HEK293 (cell line): ENCODE data around the gene DDX17.
A peak's percentile ranks its signal among the peaks of the same experiment; 100 is the strongest.

Source experiments
- ELK4 ChIP-seq: IDR thresholded peaks from 2 replicates; pipeline ENCODE4 v1.6.1; 2011; ENCODE audit warnings: mild to moderate bottlenecking, low read depth, low read length, borderline replicate concordance
- GFI1B ChIP-seq: fragments of 450-650 bp; formaldehyde crosslinking; IDR thresholded peaks from 2 replicates; pipeline ENCODE4 v1.5.1; 2016; ENCODE audit warnings: missing biosample characterization, missing genetic modification characterization
- HOXA7 ChIP-seq: sonication (generic); formaldehyde crosslinking; IDR thresholded peaks from 2 replicates; pipeline ENCODE4 v1.8.1; 2022; ENCODE audit warnings: missing genetic modification reagents, borderline replicate concordance
- HOXC10 ChIP-seq: sonication (generic); formaldehyde crosslinking; IDR thresholded peaks from 2 replicates; pipeline ENCODE4 v1.8.1; 2023; ENCODE audit warnings: mild to moderate bottlenecking, missing genetic modification reagents
- OVOL3 ChIP-seq: fragments of 450-650 bp; formaldehyde crosslinking; IDR thresholded peaks from 2 replicates; pipeline ENCODE4 v1.5.1; 2016; ENCODE audit warnings: missing biosample characterization, missing genetic modification characterization
- PRDM4 ChIP-seq: fragments of 450-650 bp; formaldehyde crosslinking; IDR thresholded peaks from 2 replicates; pipeline ENCODE4 v1.5.1; 2017; ENCODE audit warnings: missing biosample characterization, missing genetic modification characterization
- RBAK ChIP-seq: fragments of 450-650 bp; formaldehyde crosslinking; IDR thresholded peaks from 2 replicates; pipeline ENCODE4 v1.5.1; 2016; ENCODE audit warnings: missing biosample characterization, missing genetic modification characterization
- REPIN1 ChIP-seq: fragments of 450-650 bp; formaldehyde crosslinking; IDR thresholded peaks from 2 replicates; pipeline ENCODE4 v1.5.1; 2017; ENCODE audit warnings: missing biosample characterization, missing genetic modification characterization, low read depth
- SP7 ChIP-seq: fragments of 450-650 bp; formaldehyde crosslinking; IDR thresholded peaks from 2 replicates; pipeline ENCODE4 v1.5.1; 2016; ENCODE audit warnings: missing biosample characterization, missing genetic modification characterization
- YY1 ChIP-seq: fragments of 450-650 bp; formaldehyde crosslinking; IDR thresholded peaks from 2 replicates; pipeline ENCODE4 v1.5.1; 2018; ENCODE audit warnings: missing biosample characterization, missing genetic modification characterization
- ZBTB17 ChIP-seq: fragments of 450-650 bp; formaldehyde crosslinking; IDR thresholded peaks from 2 replicates; pipeline ENCODE4 v1.5.1; 2016; ENCODE audit warnings: missing biosample characterization, missing genetic modification characterization
- ZBTB8A ChIP-seq: fragments of 450-650 bp; formaldehyde crosslinking; IDR thresholded peaks from 2 replicates; pipeline ENCODE4 v1.5.1; 2016; ENCODE audit warnings: missing biosample characterization, missing genetic modification characterization
- ZEB2 ChIP-seq: fragments of 450-650 bp; formaldehyde crosslinking; IDR thresholded peaks from 2 replicates; pipeline ENCODE4 v1.5.1; 2016; ENCODE audit warnings: missing biosample characterization, missing genetic modification characterization
- ZFHX2 ChIP-seq: fragments of 450-650 bp; formaldehyde crosslinking; conservative IDR thresholded peaks from 2 replicates; pipeline ENCODE4 v1.5.1; 2016; ENCODE audit warnings: missing biosample characterization, missing genetic modification characterization
- ZNF121 ChIP-seq: fragments of 450-650 bp; formaldehyde crosslinking; IDR thresholded peaks from 2 replicates; pipeline ENCODE4 v1.5.1; 2016; ENCODE audit warnings: missing biosample characterization, missing genetic modification characterization
- ZNF174 ChIP-seq: fragments of 450-650 bp; formaldehyde crosslinking; IDR thresholded peaks from 2 replicates; pipeline ENCODE4 v1.5.0; 2017; ENCODE audit warnings: missing biosample characterization, mild to moderate bottlenecking, missing genetic modification characterization
- ZNF274 ChIP-seq, 2 experiments: fragments of 200-500 bp in 1 of 2; fragments of 450-650 bp in 1 of 2; sonication (Bioruptor generic) in 1 of 2; formaldehyde crosslinking in 1 of 2; IDR thresholded peaks; 2 replicates each; pipeline versions ENCODE4 v1.5.1 to v1.6.1; 2014 to 2016; ENCODE audit warnings: borderline replicate concordance in 1 of 2, inconsistent platforms in 1 of 2, low read length in 1 of 2, missing biosample characterization in 1 of 2, missing genetic modification characterization in 1 of 2
- ZNF292 ChIP-seq: fragments of 450-650 bp; formaldehyde crosslinking; IDR thresholded peaks from 2 replicates; pipeline ENCODE4 v1.5.1; 2016; ENCODE audit warnings: low read depth, missing biosample characterization, missing genetic modification characterization, borderline replicate concordance
- ZNF324 ChIP-seq: fragments of 450-650 bp; formaldehyde crosslinking; IDR thresholded peaks from 2 replicates; pipeline ENCODE4 v1.5.1; 2016; ENCODE audit warnings: missing biosample characterization, missing genetic modification characterization
- ZNF350 ChIP-seq: fragments of 450-650 bp; formaldehyde crosslinking; IDR thresholded peaks from 2 replicates; pipeline ENCODE4 v1.5.0; 2017; ENCODE audit warnings: missing biosample characterization, mild to moderate bottlenecking, missing genetic modification characterization
- ZNF514 ChIP-seq: fragments of 450-650 bp; formaldehyde crosslinking; IDR thresholded peaks from 2 replicates; pipeline ENCODE4 v1.5.1; 2016; ENCODE audit warnings: missing biosample characterization, missing genetic modification characterization
- ZNF544 ChIP-seq: fragments of 450-650 bp; formaldehyde crosslinking; IDR thresholded peaks from 2 replicates; pipeline ENCODE4 v1.5.0; 2017; ENCODE audit warnings: missing biosample characterization, missing genetic modification characterization
- ZNF558 ChIP-seq: fragments of 450-650 bp; formaldehyde crosslinking; IDR thresholded peaks from 2 replicates; pipeline ENCODE4 v1.5.1; 2016; ENCODE audit warnings: missing biosample characterization, missing genetic modification characterization
- ZNF560 ChIP-seq: fragments of 450-650 bp; formaldehyde crosslinking; IDR thresholded peaks from 2 replicates; pipeline ENCODE4 v1.5.1; 2017; ENCODE audit warnings: missing biosample characterization, missing genetic modification characterization, borderline replicate concordance
- ZNF623 ChIP-seq: fragments of 450-650 bp; formaldehyde crosslinking; IDR thresholded peaks from 2 replicates; pipeline ENCODE4 v1.5.1; 2016; ENCODE audit warnings: missing biosample characterization, missing genetic modification characterization
- ZNF677 ChIP-seq: fragments of 450-650 bp; IDR thresholded peaks from 2 replicates; pipeline ENCODE4 v1.5.0; 2018; ENCODE audit warnings: missing biosample characterization, mild to moderate bottlenecking, missing genetic modification characterization, moderate library complexity
- ZNF701 ChIP-seq: fragments of 450-650 bp; formaldehyde crosslinking; IDR thresholded peaks from 2 replicates; pipeline ENCODE4 v1.5.1; 2016; ENCODE audit warnings: missing biosample characterization, missing genetic modification characterization
- ZNF76 ChIP-seq: fragments of 450-650 bp; formaldehyde crosslinking; IDR thresholded peaks from 2 replicates; pipeline ENCODE4; 2016; ENCODE audit warnings: low read depth, missing biosample characterization, missing genetic modification characterization, borderline replicate concordance
- ZNF768 ChIP-seq: fragments of 450-650 bp; formaldehyde crosslinking; IDR thresholded peaks from 2 replicates; pipeline ENCODE4 v1.5.1; 2018; ENCODE audit warnings: missing biosample characterization, mild to moderate bottlenecking, missing genetic modification characterization
- ZNF837 ChIP-seq: fragments of 450-650 bp; formaldehyde crosslinking; IDR thresholded peaks from 2 replicates; pipeline ENCODE4 v1.5.1; 2016; ENCODE audit warnings: missing biosample characterization, missing genetic modification characterization
- TF ChIP-seq, protein P1 (sequence below): fragments of 450-650 bp; formaldehyde crosslinking; optimal IDR thresholded peaks from 2 replicates; pipeline ENCODE3; 2016; ENCODE audit warnings: missing biosample characterization, mild to moderate bottlenecking, missing genetic modification characterization
- TF ChIP-seq, protein P2 (sequence below): fragments of 450-650 bp; formaldehyde crosslinking; IDR thresholded peaks from 2 replicates; pipeline ENCODE4; 2016; ENCODE audit warnings: missing biosample characterization, missing genetic modification characterization
- TF ChIP-seq, protein P3 (sequence below): fragments of 450-650 bp; formaldehyde crosslinking; IDR thresholded peaks from 2 replicates; pipeline ENCODE4 v1.5.1; 2016; ENCODE audit warnings: missing biosample characterization, missing genetic modification characterization

Gene DDX17

DNA sequence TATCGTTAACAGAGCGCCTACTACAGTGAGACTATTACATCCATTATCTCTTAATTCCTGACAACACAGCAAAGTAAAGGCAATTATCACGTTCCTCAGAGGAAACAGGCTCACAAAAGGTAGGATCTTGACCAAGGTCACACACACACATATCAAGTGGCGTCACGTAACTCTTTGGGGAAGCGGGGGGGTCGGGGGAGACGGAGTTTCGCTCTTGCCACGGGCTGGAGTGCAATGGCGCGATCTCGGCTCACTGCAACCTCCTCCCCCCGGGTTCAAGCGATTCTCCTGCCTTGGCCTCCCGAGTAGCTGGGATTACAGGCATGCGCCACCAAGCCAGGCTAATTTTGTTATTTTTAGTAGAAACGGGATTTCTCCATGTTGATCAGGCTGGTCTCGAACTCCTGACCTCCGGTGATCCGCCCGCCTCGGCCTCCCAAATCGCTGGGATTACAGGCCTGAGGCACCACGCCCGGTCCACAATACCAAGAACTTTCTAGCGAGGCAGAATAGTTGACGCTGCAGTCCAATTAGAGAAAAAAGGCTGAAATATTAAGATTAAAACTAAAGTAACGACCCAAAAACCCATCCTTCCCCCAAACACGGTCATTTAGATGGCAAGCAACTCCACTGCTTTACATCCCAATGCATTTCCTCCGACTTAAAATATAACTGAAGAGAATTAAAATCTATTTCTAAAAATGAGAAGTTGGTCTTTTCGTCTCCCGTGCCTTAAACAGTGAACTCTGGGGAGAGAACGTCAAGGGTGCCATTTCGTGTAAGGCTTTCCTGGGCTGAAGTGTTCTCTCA, 1.2 kb downstream of the DDX17 start (continued):
- TF ChIP-seq, protein P1, sequence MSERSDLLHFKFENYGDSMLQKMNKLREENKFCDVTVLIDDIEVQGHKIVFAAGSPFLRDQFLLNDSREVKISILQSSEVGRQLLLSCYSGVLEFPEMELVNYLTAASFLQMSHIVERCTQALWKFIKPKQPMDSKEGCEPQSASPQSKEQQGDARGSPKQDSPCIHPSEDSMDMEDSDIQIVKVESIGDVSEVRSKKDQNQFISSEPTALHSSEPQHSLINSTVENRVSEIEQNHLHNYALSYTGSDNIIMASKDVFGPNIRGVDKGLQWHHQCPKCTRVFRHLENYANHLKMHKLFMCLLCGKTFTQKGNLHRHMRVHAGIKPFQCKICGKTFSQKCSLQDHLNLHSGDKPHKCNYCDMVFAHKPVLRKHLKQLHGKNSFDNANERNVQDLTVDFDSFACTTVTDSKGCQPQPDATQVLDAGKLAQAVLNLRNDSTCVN (tag by site-specific recombination): peak; percentile 34
- no peak for TF ChIP-seq ZNF292 (tag by site-specific recombination)
- TF ChIP-seq RBAK (tag by site-specific recombination): no peak
- no peak for TF ChIP-seq ZNF768 (tag by site-specific recombination)
- TF ChIP-seq ZBTB17 (tag by site-specific recombination): peak; percentile 58; the same call in 1 of the 2 replicates
- TF ChIP-seq HOXC10 (CRISPR knock-in tag): no peak
- TF ChIP-seq ZNF174 (tag by site-specific recombination): no peak
- TF ChIP-seq ZNF121: peak; percentile 86; the same call in 1 of the 2 replicates
- 0 out of 2 replicates have a peak, but pooled peaks have one; percentile 28 for TF ChIP-seq ZNF324 (tag by site-specific recombination)
- peak; percentile 70; the same call in 1 of the 2 replicates for TF ChIP-seq YY1 (tag by site-specific recombination)
- TF ChIP-seq ZNF76 (tag by site-specific recombination): no peak; the same call in 1 of the 2 replicates
- no peak for TF ChIP-seq REPIN1 (tag by site-specific recombination)
- no peak for TF ChIP-seq ZFHX2 (tag by site-specific recombination)
- TF ChIP-seq ZNF514 (tag by site-specific recombination): no peak
- TF ChIP-seq ZNF837 (tag by site-specific recombination): no peak
- no peak for TF ChIP-seq ZNF274 (IDR thresholded peaks at IDR 0.05; ENCODE audit: low read length)
- no peak for TF ChIP-seq ZNF274 (tag by site-specific recombination; IDR thresholded peaks at IDR 0.05; ENCODE audit: borderline replicate concordance)
- no peak for TF ChIP-seq OVOL3 (tag by site-specific recombination)
- TF ChIP-seq GFI1B (tag by site-specific recombination): no peak
- 0 out of 2 replicates have a peak, but pooled peaks have one; percentile 38 for TF ChIP-seq ZEB2
- peak; percentile 30; the same call in 1 of the 2 replicates for TF ChIP-seq PRDM4
- no peak for TF ChIP-seq ZNF558
- TF ChIP-seq, protein P2, sequence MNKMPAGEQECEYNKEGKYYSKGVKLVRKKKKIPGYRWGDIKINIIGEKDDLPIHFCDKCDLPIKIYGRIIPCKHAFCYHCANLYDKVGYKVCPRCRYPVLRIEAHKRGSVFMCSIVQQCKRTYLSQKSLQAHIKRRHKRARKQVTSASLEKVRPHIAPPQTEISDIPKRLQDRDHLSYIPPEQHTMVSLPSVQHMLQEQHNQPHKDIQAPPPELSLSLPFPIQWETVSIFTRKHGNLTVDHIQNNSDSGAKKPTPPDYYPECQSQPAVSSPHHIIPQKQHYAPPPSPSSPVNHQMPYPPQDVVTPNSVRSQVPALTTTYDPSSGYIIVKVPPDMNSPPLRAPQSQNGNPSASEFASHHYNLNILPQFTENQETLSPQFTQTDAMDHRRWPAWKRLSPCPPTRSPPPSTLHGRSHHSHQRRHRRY (tag by site-specific recombination): no peak
- no peak for TF ChIP-seq ZNF701 (tag by site-specific recombination)
- no peak for TF ChIP-seq ELK4
- no peak for TF ChIP-seq ZNF350 (tag by site-specific recombination)
- TF ChIP-seq ZNF623 (tag by site-specific recombination): no peak
- TF ChIP-seq, protein P3, sequence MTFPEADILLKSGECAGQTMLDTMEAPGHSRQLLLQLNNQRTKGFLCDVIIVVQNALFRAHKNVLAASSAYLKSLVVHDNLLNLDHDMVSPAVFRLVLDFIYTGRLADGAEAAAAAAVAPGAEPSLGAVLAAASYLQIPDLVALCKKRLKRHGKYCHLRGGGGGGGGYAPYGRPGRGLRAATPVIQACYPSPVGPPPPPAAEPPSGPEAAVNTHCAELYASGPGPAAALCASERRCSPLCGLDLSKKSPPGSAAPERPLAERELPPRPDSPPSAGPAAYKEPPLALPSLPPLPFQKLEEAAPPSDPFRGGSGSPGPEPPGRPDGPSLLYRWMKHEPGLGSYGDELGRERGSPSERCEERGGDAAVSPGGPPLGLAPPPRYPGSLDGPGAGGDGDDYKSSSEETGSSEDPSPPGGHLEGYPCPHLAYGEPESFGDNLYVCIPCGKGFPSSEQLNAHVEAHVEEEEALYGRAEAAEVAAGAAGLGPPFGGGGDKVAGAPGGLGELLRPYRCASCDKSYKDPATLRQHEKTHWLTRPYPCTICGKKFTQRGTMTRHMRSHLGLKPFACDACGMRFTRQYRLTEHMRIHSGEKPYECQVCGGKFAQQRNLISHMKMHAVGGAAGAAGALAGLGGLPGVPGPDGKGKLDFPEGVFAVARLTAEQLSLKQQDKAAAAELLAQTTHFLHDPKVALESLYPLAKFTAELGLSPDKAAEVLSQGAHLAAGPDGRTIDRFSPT (tag by site-specific recombination): no peak
- TF ChIP-seq ZNF677 (tag by site-specific recombination): no peak
- TF ChIP-seq ZBTB8A (tag by site-specific recombination): no peak; the same call in 1 of the 2 replicates
- TF ChIP-seq HOXA7: no peak
- no peak for TF ChIP-seq ZNF560
- no peak for TF ChIP-seq ZNF544
- peak; percentile 49 for TF ChIP-seq SP7 (tag by site-specific recombination)
